Osteocyte (in vitro differentiated cells): ENCODE data around the gene CRNN. TPM values are rescaled to one million over a fixed set of nuclear protein-coding genes. Genes with fewer than 3 reads are reported as not detected.

Experiments used
- DNase-seq: peaks from one replicate; pipeline ENCODE4 v3.0.0; 2021; ENCODE audit warnings: mixed read lengths; ENCODE audit not compliant: unreplicated experiment; ENCODE audit errors: extremely low spot score
- H3K27ac Mint-ChIP-seq: one replicate; pipeline ENCODE4 v1.8.0; 2021; ENCODE audit warnings: mild to moderate bottlenecking, mixed read lengths; ENCODE audit not compliant: unreplicated experiment
- H3K27me3 Mint-ChIP-seq: one replicate; pipeline ENCODE4 v1.8.0; 2021; ENCODE audit warnings: mixed read lengths; ENCODE audit not compliant: unreplicated experiment
- H3K36me3 Mint-ChIP-seq: one replicate; pipeline ENCODE4 v1.8.0; 2021; ENCODE audit warnings: mixed read lengths; ENCODE audit not compliant: unreplicated experiment
- H3K4me1 Mint-ChIP-seq: one replicate; pipeline ENCODE4 v1.8.0; 2021; ENCODE audit warnings: mixed read lengths; ENCODE audit not compliant: unreplicated experiment
- H3K4me3 Mint-ChIP-seq: one replicate; pipeline ENCODE4 v1.8.0; 2021; ENCODE audit warnings: mild to moderate bottlenecking, moderate library complexity, mixed read lengths; ENCODE audit not compliant: unreplicated experiment
- H3K9me3 Mint-ChIP-seq: one replicate; pipeline ENCODE4 v1.8.0; 2021; ENCODE audit warnings: mixed read lengths; ENCODE audit not compliant: unreplicated experiment
- long read RNA-seq: library from polyadenylated mRNA; unstranded; transcript quantifications from one replicate; pipeline ENCODE4 v2.0.0, GENCODE V29; 2021
- total RNA-seq: library from RNA; stranded (reverse); gene quantifications from 2 replicates; pipeline ENCODE4 v1.2.1, GENCODE V29; 2021
- TF ChIP-seq, protein P1 (sequence below): fragments of 200-600 bp; sonication (generic); IDR thresholded peaks from 2 replicates; pipeline ENCODE4 v1.5.0; 2021; ENCODE audit warnings: antibody characterized with exemption, mild to moderate bottlenecking, moderate library complexity

Gene CRNN
- total RNA-seq = not detected in 2 replicates
- long read RNA-seq = 0 reads

DNA sequence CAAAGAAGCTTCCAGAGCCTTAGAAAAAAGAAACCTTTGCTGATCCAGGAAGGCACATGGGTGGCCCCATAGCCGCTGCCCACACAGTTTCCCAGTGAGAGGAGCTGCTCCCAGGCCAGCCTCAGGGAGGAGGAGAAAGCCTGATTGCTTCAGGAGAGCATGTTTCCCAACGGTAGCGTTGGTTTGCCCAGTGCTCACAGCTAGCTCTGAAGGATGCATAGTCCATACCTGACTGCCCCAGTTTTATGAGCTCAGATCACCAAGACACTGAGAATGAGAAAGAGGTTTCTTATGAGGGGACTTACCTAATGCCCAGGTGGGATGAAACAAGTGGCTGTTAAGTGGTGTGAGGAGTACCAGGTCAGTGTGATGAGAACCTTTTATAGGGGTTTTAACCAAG lies at the start of gene CRNN:
CRNN (minus strand) TSS at position 355 of the 400 bp plus-strand sequence. CDS start 2,030 bp downstream, outside the sequence.
- TF ChIP-seq, protein P1, sequence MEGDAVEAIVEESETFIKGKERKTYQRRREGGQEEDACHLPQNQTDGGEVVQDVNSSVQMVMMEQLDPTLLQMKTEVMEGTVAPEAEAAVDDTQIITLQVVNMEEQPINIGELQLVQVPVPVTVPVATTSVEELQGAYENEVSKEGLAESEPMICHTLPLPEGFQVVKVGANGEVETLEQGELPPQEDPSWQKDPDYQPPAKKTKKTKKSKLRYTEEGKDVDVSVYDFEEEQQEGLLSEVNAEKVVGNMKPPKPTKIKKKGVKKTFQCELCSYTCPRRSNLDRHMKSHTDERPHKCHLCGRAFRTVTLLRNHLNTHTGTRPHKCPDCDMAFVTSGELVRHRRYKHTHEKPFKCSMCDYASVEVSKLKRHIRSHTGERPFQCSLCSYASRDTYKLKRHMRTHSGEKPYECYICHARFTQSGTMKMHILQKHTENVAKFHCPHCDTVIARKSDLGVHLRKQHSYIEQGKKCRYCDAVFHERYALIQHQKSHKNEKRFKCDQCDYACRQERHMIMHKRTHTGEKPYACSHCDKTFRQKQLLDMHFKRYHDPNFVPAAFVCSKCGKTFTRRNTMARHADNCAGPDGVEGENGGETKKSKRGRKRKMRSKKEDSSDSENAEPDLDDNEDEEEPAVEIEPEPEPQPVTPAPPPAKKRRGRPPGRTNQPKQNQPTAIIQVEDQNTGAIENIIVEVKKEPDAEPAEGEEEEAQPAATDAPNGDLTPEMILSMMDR = no peak
- H3K4me1 Mint-ChIP-seq = no peaks in the 10 kb centered on the region
- peak; percentile 66 for DNase-seq
- H3K4me3 Mint-ChIP-seq = no peak within 1 kb of the TSS
- H3K27me3 Mint-ChIP-seq = no peaks in the 10 kb centered on the region
- H3K36me3 Mint-ChIP-seq = no peaks in the 10 kb centered on the region
- no peak within 1 kb of the TSS for H3K27ac Mint-ChIP-seq
- H3K9me3 Mint-ChIP-seq = peaks cover 15% of the 10 kb centered on the region

DNA sequence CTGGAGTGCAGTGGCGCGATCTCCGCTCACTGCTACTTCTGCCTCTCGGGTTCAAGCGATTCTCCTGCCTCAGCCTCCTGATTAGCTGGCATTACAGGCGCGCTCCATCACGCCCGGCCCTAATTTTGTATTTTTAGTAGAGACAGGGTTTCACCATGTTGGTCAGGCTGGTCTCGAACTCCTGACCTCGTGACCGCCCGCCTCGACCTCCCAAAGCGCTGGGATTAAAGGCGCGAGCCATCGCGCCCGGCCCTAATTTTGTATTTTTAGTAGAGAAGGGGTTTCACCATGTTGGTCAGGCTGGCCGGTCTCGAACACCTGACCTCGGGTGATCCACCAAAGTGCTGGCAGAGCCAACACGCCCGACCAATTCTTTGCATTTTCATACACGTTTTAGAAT lies 48.6 kb upstream of the CRNN start:
- Mint-ChIP-seq H3K27ac (no peak overlapping the region), H3K4me1 (no peaks in the 10 kb centered on the region), H3K4me3 (no peak overlapping the region), H3K27me3 (peaks cover 4% of the 10 kb centered on the region), H3K36me3 (no peaks in the 10 kb centered on the region), H3K9me3 (peaks cover 10% of the 10 kb centered on the region)
- TF ChIP-seq, protein P1 = no peak
- DNase-seq = no peak

DNA sequence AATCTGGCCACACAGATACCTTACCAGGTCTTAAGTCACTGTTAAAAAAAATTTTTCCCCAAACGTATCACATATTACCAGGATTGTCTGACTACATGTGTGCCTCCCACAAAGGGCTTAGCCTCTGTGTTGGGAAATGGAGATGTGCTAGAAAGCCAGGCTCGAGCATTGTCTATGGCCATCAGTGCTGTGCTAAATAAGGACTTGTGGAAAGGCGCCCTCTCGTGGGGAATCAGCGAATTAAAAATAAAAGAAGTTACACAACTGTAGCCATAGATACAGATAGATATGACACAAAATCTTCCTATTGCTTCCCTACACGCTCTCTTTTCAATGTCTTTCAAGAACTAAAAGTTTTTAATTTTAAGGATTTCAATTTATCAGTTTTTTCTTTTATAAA lies 47.5 kb upstream of the CRNN start:
- Mint-ChIP-seq H3K4me1 (no peaks in the 10 kb centered on the region), H3K9me3 (peaks cover 10% of the 10 kb centered on the region), H3K27ac (no peak overlapping the region), H3K36me3 (no peaks in the 10 kb centered on the region), H3K4me3 (no peak overlapping the region), H3K27me3 (peaks cover 4% of the 10 kb centered on the region)
- TF ChIP-seq, protein P1 = peak; percentile 30
- DNase-seq = no peak

DNA sequence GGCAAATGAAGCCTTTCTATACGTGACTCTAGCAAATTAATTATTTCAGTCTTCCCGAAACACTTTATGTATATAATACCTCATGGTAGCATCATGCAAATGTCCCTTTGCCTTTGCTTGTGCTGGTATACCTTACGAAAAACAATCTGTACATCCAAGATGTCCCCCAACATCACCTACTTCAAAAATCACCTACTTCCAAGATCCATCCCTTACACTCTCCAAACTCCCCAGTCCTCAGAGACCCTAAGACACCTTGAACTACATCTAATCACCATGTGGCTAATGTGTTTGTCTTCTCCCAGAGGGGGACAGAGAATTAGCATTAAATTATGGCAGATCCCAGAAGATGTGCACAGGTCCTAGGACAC lies 46.5 kb upstream of the CRNN start:
- Mint-ChIP-seq H3K4me1 (no peaks in the 10 kb centered on the region), H3K9me3 (peaks cover 3% of the 10 kb centered on the region), H3K36me3 (no peaks in the 10 kb centered on the region), H3K27ac (no peak overlapping the region), H3K4me3 (no peak overlapping the region), H3K27me3 (peaks cover 4% of the 10 kb centered on the region)
- no peak for DNase-seq
- TF ChIP-seq, protein P1 = no peak

DNA sequence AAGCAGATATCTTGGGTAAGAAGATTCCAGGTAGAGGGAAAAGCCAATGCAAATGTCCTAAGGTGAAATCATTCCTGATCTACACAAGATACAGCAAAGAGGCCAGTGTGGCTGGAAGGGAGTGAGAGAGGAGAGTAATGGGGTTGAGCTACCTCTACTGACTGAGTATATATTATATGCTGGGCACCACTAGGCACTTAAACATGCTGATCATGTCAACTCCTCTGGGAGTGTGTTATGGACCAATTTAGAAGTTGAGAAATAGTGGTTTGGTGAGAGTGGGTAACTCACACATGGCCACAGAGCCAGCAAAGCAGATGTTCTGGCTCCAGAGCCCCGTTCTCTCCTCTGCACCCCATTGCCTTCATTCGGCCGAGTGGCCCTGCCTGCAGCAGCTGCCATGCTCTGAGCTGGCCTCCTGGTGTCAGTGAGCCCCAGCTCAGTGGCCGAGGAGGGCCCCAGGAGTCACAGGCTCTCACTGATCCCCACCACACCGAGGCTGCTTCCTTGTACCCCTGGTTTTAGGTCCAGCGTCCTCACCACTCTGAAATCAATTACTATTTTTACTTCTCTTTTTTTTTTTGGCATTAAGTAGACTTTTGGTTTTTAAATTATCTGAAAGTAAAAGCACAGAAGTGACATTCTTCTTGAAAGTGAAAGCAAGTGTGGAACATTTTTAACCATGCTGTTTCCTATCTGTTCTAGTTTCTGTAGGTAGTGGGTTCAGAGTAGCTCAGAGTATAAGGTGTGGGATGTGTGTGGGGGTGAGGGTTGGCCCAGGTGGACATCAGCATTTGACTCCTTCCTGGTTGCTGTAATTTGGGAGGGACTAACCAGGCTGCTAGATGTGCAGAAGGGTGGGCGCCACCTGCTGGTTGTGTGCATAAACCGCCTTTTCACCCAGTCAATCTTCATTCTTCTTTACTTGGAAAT lies 45.8 kb upstream of the CRNN start:
- H3K27me3 Mint-ChIP-seq = peaks cover 4% of the 10 kb centered on the region
- TF ChIP-seq, protein P1 = peak; percentile 60
- peaks cover 3% of the 10 kb centered on the region for H3K9me3 Mint-ChIP-seq
- H3K36me3 Mint-ChIP-seq = no peaks in the 10 kb centered on the region
- H3K4me3 Mint-ChIP-seq = no peak overlapping the region
- no peaks in the 10 kb centered on the region for H3K4me1 Mint-ChIP-seq
- no peak overlapping the region for H3K27ac Mint-ChIP-seq
- DNase-seq = no peak
